GM15510 (cell line): ENCODE data around the gene ZNF541.

Experiments used
- POLR2A ChIP-seq: IDR thresholded peaks from 3 replicates; pipeline ENCODE4 v1.6.1; 2011; ENCODE audit warnings: borderline replicate concordance; ENCODE audit not compliant: insufficient read length; ENCODE audit errors: extremely low read depth

Gene ZNF541

GRCh38 chr19:47608074-47608918 is 35.3 kb upstream of the ZNF541 start:
- peak; percentile 83 for TF ChIP-seq POLR2A

DNA sequence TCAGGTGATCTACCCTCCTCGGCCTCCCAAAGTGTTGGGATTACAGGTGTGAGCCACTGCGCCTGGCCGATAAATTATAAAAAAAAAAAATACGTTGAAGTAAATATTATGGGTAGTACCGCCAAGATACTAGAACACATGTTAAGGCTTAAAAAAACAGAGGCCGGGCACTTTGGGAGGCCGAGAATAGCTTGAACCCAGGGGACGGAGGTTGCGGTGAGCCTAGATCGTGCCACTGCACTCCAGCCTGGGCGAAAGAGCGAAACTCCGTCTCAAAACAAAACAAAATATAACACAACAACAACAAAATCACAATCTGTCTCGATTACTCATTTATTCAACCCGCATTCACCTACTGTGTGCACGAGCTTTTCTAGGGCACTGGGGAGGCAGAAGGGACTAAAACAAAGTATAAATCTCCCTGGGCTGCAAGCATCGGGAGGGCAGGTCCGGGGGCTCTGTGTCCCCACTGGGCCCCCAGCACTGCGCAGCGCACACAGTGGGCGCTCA is 34.7 kb upstream of the ZNF541 start:
- no peak for TF ChIP-seq POLR2A

DNA sequence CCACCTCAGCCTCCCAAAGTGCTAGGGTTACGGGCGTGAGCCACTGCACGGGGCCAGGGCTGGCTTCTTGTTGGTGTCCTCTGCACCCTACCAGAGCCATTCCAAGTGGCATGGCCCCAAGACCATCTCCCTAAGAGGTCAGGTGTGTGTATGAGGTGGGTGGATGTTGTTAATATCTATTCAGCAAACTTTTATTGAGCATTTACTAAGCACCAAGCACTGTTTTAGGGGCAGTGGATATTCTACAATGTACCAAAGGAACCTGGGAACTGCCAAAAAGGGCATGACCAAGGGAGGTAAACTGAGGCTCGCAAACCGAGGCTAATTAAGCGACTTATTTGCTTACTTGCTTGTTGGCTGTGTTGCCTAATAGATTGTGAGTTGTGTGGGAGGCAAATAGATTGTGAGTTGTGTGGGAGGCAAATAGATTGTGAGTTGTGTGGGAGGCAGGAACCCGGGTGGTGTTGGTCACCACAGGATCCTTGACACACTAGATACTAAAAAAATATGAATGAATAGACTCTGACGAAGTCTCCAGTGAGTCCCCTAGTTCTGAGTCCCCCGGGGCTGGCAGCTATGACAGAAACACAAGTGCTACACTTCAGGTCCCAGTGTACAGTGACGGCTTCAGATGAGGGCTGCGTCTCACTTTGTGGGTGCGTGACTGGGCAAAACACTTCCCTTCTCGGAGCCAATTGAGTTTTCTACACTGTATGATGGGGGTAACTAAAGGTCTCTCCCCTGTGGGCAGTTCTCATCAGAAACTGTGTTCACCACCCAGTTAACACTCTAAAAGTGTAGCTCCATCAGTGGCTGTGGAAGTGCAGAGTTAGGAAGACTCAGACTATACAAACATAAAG is 31.0 kb upstream of the ZNF541 start:
- TF ChIP-seq POLR2A: no peak

- no peak for TF ChIP-seq POLR2A
Measured at GRCh38 chr19:47601180-47601904, 28.4 kb upstream of the ZNF541 start.

GRCh38 chr19:47600246-47601179 is 27.6 kb upstream of the ZNF541 start:
- TF ChIP-seq POLR2A: peak; percentile 96

- TF ChIP-seq POLR2A: no peak
Measured at GRCh38 chr19:47598407-47599349, 25.7 kb upstream of the ZNF541 start.

GRCh38 chr19:47595944-47596343 is 23.0 kb upstream of the ZNF541 start:
- no peak for TF ChIP-seq POLR2A

DNA sequence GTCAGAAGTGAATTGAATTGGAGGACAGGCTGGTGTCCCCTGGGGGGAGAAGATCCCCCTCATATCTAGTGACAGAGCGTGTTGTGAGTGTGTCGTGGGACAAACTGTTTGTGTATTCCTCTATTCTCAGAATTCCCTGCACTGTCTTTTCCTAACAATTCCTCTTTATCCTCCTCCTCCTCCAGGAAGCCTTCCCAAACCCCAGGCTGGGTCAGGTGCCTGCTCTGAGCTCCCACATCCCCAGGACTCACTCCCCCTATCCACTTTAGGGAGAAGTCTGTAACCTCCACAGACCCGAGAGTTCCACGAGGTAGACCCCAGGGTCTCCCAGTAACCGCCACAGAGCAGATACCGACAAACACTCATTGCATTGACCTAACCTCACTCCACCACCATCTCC is 20.9 kb upstream of the ZNF541 start:
- no peak for TF ChIP-seq POLR2A

DNA sequence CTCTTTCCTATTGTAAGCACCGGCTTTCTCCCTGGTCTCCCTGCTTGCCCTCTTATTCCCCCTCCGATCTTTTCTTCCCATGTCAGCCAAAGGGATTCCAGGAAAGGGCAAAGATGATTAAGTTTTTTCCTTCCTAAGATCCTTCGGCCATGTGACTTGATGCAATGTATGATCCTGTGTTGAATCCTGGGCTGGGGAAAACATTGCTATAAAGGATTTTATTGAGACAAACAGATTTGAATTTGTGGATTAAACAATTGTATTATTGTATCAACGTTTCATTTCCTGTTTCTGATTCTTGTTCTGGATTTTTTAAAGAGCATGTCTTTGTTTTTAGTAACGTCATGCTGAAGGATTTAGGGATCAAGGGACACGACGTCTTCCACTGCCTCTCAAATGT is 16.9 kb upstream of the ZNF541 start:
- no peak for TF ChIP-seq POLR2A

DNA sequence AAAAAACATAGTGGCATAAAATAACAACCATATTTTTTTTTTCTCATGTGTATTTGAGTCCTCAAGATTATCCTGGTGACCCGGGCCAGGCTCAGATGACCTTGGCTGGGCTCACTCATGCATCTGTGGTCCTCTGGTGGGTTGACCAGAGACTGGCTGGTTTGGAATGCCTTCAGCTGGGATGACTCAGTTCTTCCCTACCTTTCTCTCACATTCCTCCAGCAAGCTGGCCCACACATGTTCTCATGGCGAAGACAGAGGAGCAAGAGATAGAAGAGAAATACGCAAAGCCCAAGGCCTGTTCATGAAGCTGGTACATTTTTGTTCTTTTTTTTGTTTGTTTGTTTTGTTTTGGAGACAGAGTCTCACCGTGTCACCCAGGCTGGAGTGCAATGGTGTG is 14.3 kb upstream of the ZNF541 start:
- TF ChIP-seq POLR2A: no peak

- TF ChIP-seq POLR2A: no peak
Measured at GRCh38 chr19:47582320-47582909, 9.5 kb upstream of the ZNF541 start.

DNA sequence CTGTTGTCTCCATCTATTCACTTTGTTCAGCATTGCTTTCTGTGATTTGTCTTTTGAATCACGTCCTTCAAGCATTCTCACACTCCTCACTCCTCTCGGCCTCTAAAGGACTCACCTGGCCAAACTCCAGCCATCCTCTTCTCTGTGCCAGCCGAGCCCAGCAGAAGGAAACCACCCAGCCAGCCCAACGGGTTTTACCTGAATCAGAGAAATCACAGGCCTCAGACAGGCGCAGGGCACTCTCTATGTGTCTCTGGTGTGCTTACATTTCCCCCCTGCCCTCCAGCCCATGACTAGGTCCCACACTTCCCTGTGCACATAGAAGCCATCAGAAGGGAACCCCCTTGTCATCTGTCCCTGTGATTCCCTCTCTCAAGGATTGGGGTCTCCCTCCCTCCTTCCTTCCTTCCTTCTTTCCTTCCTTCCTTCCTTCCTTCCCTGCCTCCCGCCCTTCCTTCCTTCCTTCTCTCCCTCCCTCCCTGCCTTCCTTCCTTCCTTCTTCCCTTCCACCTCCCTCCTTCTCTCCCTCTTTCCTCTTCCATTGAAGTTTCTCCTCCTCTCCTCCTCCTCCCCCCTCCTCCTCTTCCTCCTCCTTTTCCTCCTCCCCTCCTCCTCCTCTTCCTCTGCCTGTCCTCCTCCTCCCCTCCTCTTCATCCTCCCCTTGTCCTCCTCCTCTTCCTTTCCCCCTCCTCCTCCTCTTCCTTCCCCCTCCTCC is 8.8 kb upstream of the ZNF541 start:
- TF ChIP-seq POLR2A: no peak
